ENCODE data around the gene PEDS1.

GRCh38 chr20:50202677-50203076 lies 49.2 kb upstream of the PEDS1 start:
- TF ChIP-seq CTCF (conservative IDR thresholded peaks at IDR 0.05; ENCODE audit: low read depth, low read length) (no peak), POLR2A (IDR thresholded peaks at IDR 0.05; ENCODE audit: low read depth, low read length) (no peak), MAFK (IDR thresholded peaks at IDR 0.05; ENCODE audit: low read depth, low read length) (no peak), MAZ (IDR thresholded peaks at IDR 0.05; ENCODE audit: borderline replicate concordance, low read depth, low read length) (no peak), RFX5 (IDR thresholded peaks at IDR 0.05; ENCODE audit: low read depth, low read length) (no peak), RCOR1 (IDR thresholded peaks at IDR 0.05; ENCODE audit: insufficient replicate concordance, low read length) (no peak), ELK1 (IDR thresholded peaks at IDR 0.05; ENCODE audit: borderline replicate concordance, low read depth, low read length) (no peak)

Measured in IMR-90 (cell line).